A172 (cell line): ENCODE results near the gene AP3D1. TPM values are rescaled to one million over a fixed set of nuclear protein-coding genes. Genes with fewer than 3 reads are reported as not detected.
"Not testable (repeated sequence)": the region's sequence is repeated elsewhere in the genome, so short reads cannot be mapped to it uniquely, and the experiment has no call there.

Experiments used
- DNase-seq: peaks from one replicate; pipeline ENCODE4 v3.0.0-alpha.2; 2015; ENCODE audit warnings: low spot score
- total RNA-seq: library from RNA; depleted of rRNA; stranded (reverse); fragments of >200 nt; shearing (Covaris generic); gene quantifications from 2 replicates; pipeline ENCODE4 v1.2.3, GENCODE V29; 2014

AP3D1 gene
- total RNA-seq, 1 experiment from 2014 or later: 176 TPM

GRCh38 chr19:2128252-2128651 lies 23.1 kb downstream of the AP3D1 start:
- DNase-seq: not testable (repeated sequence)

GRCh38 chr19:2127758-2128157 lies 23.6 kb downstream of the AP3D1 start:
- no peak for DNase-seq

GRCh38 chr19:2126879-2127518 lies 24.4 kb downstream of the AP3D1 start:
- DNase-seq: no peak

- no peak for DNase-seq
Observed at GRCh38 chr19:2123682-2124387, 27.5 kb downstream of the AP3D1 start.

- DNase-seq: no peak
Observed at GRCh38 chr19:2122982-2123381, 28.4 kb downstream of the AP3D1 start.

GRCh38 chr19:2122251-2122650 lies 29.1 kb downstream of the AP3D1 start:
- no peak for DNase-seq

- DNase-seq: no peak
Observed at GRCh38 chr19:2121416-2122051, 29.8 kb downstream of the AP3D1 start.

GRCh38 chr19:2120821-2121220 lies 30.5 kb downstream of the AP3D1 start:
- no peak for DNase-seq

GRCh38 chr19:2119921-2120785 lies 31.2 kb downstream of the AP3D1 start:
- no peak for DNase-seq

- no peak for DNase-seq
Observed at GRCh38 chr19:2118438-2118837, 32.9 kb downstream of the AP3D1 start.

GRCh38 chr19:2117215-2117960 lies 34.0 kb downstream of the AP3D1 start:
- DNase-seq: no peak

GRCh38 chr19:2116507-2116906 lies 34.9 kb downstream of the AP3D1 start:
- no peak for DNase-seq

- no peak for DNase-seq
Observed at GRCh38 chr19:2115911-2116426, 35.4 kb downstream of the AP3D1 start.

GRCh38 chr19:2115324-2115723 lies 36.0 kb downstream of the AP3D1 start:
- DNase-seq: no peak

GRCh38 chr19:2114821-2115220 lies 36.5 kb downstream of the AP3D1 start:
- no peak for DNase-seq

GRCh38 chr19:2114218-2114617 lies 37.1 kb downstream of the AP3D1 start:
- DNase-seq: no peak

GRCh38 chr19:2113439-2114211 lies 37.7 kb downstream of the AP3D1 start:
- DNase-seq: peak; percentile 87

- no peak for DNase-seq
Observed at GRCh38 chr19:2112516-2113320, 38.6 kb downstream of the AP3D1 start.

- no peak for DNase-seq
Observed at GRCh38 chr19:2111886-2112285, 39.5 kb downstream of the AP3D1 start.

- no peak for DNase-seq
Observed at GRCh38 chr19:2111425-2111824, 39.9 kb downstream of the AP3D1 start.
